GDM1 (cell line): ENCODE measurements around the gene LPP.

Source experiments
- DNase-seq: peaks from one replicate; lab custom pipeline; 2025; lab: John Stamatoyannopoulos, UW

LPP gene

DNA sequence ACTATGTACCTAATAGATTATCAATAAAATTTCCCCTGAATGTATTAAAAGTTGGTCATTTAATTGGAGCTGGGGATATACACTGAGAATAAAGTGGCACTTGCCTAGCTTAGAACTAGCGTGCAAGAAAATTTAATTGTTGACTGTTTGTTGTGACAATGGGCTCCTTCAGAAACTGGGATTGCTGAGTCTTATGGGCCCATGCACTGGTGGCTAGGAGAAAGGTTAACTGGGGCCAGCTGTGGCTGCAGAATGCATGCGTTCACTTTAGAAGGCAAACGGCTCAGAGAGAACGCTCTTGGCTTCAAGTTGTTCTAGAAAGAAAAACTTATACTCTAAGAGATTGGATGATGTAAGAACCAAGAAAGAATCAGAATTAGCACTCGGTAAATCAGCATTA, 18.7 kb upstream of the LPP start:
- DNase-seq: no peak

DNA sequence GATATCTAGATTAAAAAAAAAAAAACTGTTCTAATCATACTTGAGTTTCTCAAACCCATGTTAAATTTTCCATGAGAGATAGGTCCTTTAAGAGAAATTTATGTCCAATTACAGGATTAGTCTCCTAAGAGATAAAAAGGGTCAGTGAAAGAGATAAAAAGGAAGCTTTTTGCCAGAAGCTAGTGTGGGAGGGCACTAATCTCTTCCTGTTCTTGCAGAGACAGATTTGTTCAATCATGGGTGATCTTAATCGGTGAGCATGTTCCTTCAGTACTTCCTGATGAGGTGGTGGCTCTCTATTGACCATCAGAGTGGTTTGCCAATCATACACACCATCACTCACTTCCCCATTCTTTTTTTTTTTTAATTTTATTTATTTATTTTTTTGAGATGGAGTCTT, 16.9 kb upstream of the LPP start:
- no peak for DNase-seq

DNA sequence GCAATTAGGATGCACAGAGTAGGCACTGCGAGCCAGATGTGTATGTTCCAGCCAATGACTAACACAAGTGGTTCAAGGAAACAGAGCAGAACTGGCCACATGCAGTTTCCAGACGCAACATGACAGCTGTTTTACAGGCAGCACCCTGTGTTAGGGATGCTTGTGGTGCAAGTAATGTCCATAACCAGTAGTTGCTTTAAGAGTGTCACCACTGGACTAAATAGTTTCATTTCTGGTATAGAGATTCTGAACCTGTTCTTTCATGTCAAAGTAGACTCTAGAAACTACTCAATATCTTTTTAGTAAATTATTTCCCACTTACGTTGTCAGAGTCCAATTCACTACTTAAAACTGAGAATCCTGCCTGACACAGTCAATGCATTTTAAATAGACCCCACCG, 14.5 kb upstream of the LPP start:
- no peak for DNase-seq

DNA sequence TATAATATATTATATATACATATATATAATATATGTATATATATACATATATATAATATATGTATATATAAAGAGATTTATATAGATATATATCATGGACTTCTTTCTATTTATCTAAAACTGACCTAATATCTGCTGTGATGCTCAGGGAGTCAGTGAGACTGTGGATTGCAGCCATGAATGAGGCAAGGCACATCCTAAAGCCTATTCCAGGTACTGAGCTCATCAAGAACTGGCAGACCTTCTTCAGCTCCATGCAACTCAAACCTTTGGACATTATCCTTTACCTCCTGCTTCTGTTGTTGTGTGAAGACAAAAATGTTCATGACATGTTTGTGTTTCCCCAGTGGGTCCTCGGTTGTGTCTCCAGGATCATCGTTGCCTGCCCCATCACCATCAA, 7.7 kb upstream of the LPP start:
- DNase-seq: no peak

- DNase-seq: no peak
Measured at GRCh38 chr3:188147782-188148181, 6.2 kb upstream of the LPP start.

DNA sequence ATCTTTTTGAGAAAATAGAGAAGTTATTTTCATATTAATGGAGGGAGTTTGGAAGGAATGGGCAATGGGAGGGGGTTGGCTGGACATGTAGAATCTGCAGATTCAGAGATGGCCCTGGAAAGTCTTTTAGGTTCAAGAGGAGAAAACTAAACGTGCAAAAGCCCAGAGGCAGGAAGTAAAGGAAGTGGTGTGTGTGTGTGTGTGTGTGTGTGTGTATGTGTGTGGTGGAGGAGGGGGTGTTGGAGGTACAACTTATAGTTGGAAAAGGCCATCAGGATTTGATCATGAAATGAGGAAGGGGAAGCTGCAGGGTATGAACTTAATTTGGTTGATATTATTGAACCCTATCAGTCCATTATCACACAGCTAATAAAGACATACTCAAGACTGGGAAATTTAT, 5.6 kb upstream of the LPP start:
- DNase-seq: no peak

- DNase-seq: no peak
Measured at GRCh38 chr3:188149587-188149986, 4.4 kb upstream of the LPP start.

- DNase-seq: no peak
Measured at GRCh38 chr3:188150982-188151381, 3.0 kb upstream of the LPP start.

- DNase-seq: no peak
Measured at GRCh38 chr3:188151438-188151837, 2.5 kb upstream of the LPP start.

DNA sequence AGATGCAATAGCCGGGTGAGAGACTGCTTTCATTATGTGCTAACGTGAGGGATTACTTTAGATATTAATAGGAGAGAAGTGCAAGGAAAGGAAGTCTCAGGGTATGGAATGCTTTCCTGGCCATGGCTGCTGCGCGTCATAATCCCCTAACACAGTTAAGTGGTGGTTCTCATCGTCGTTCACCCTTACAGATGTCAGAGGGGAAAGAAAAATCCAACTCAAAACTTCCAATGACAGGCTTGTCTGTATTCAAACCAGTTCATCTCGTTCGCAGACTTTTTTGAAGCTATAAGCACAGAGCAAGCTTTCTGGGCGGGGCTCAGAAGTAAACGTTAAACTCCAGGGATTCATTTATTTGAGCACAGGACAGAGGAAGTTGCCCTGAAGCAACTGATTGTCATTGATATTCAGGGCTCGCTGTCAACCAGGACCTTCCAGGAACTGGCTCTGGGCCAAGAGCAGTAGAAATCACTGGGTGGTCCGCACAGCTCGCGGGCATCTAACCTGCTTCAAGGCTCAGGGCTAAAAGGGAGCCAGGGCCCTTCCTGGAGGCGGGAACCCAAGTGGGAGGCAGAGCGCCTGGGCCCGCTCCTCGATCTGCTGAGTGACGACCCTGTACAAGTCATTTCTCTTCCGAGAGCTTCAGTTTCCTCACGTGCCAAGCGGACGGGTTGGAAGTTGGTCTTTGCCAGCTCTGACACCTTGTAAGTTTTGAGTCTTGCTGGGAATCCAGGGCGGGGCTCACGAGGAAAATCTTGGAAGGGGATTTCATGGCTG, 1.1 kb upstream of the LPP start:
- DNase-seq: no peak

DNA sequence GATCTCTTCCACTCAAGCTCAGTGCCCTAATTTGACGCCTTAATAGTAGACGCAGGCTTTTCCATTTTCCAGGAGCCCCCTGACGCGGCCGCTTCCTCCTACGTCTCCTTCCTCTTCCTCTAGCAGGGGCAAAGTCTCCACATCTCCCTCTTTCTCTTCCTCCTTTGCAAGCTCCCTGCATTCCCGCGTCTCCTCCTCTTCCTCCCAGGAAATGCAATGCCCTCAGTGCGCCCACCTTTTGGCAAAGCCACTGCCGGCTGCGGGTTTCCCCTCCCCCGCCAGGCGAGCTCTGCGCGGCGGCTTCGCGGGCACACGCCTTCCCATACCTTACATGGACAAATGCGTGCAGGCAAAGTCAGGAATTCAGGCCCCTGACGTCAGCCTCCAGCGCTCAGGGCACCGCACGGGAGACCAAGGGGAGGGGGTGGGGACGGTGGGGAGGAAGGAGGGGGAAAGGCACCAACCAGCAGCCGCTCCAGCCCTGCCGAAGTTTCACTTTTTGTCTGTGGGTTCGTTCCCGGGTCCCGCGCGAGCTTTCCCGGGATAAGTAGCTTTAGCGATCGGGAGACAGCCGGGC, 432 bp upstream of the LPP start:
- DNase-seq: peak; percentile 67

GRCh38 chr3:188154809-188155574, 1.0 kb downstream of the LPP start:
- DNase-seq: no peak

DNA sequence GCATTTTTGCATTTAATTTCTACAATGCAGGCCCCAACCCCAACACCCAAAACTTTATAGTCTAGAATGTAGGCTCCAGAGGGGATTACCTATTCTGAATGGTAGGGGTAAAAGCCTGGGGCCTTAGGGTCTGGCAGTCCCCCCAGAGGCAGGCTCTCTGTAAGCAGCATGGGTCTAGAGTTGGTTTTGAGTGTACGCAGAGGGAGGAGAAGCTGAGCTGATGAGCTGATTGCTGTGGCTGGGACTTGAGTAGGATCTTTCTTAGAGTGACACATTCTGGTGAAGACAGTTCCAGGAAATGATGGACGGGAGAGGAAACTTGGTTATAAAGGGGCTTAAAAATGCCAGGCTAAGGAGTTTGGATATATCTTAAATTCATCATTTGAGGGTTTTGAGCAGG, 2.1 kb downstream of the LPP start:
- no peak for DNase-seq

DNA sequence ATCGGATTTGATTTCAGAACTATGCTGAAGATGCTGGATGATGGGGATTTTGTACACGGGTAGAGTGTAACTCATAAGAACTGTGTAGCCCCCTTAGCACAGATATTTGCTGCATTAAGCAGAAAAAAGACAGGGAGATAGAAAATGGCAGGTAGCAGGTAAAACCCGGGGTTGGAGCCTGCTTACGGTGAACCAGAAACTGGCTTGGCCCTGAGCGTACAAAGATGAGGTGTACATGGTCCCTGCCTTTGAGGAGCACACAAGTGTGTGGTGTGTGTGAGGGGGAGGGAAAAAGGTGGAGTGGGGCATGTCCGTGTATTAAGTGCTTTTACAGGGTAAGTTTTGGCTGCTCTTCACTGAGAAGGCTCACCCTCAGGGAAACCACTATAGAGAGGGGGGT, 3.5 kb downstream of the LPP start:
- no peak for DNase-seq

- no peak for DNase-seq
Measured at GRCh38 chr3:188157971-188158370, 4.0 kb downstream of the LPP start.

- no peak for DNase-seq
Measured at GRCh38 chr3:188158731-188159310, 4.9 kb downstream of the LPP start.

GRCh38 chr3:188160751-188161150, 6.8 kb downstream of the LPP start:
- no peak for DNase-seq

- no peak for DNase-seq
Measured at GRCh38 chr3:188164248-188164687, 10.3 kb downstream of the LPP start.

DNA sequence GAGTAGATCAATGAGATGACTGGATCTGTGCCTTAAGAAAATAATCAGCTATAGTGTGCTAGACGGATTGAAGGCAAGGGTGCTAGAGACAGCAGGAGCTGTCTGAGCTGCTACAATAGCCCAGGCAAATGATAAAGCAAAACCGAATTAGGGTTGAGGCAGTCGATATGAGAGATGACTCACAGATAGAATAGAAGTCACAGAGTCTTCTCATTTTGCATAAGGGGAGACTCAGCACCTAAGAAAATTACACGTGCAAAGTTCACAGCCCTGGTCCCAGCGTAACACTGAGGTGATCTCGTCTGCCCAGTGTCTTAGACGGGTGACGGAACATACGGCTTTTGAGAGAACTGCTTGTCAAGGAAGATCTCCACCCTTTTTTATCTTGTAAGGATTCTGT, 11.6 kb downstream of the LPP start:
- no peak for DNase-seq

- no peak for DNase-seq
Measured at GRCh38 chr3:188166441-188166840, 12.5 kb downstream of the LPP start.

DNA sequence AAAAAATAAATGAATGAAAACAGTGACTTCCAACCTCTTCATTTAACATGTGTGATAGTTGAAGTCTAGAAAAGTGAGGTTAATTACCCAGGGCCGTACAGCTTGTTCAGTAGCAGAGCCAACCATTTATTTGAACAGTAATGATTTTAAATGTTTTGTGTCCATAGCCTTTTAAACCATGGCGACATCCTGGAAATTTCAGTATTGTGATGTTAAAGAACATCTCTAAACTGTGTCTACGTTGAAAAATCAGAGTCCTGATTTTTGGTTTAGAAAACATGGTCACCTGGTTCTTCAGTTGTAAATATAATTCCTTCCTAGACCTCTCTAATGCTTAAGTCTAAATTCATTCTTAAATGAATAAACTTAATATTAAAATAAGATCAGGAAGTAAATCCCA, 14.2 kb downstream of the LPP start:
- DNase-seq: no peak

- DNase-seq: no peak
Measured at GRCh38 chr3:188168648-188169047, 14.7 kb downstream of the LPP start.
